OCI-LY1 (cell line): Measurements from ENCODE around the gene RPL19.
"Not testable (repeated sequence)": the region's sequence is repeated elsewhere in the genome, so short reads cannot be mapped to it uniquely, and the experiment has no call there.

Source experiments
- H2AFZ ChIP-seq: fragments of 200-600 bp; sonication (generic), shearing (Covaris generic); 2 replicates; pipeline ENCODE4 v1.6.0; 2014; ENCODE audit warnings: antibody characterized with exemption, mild to moderate bottlenecking, low read length
- H3F3A ChIP-seq: fragments of 200-600 bp; sonication (generic), shearing (Covaris generic); 2 replicates; pipeline ENCODE4 v1.6.0; 2014; ENCODE audit warnings: mild to moderate bottlenecking, antibody characterized with exemption, low read length, moderate library complexity; ENCODE audit not compliant: insufficient read depth
- H3K27ac ChIP-seq: fragments of 200-600 bp; sonication (generic); 2 replicates; pipeline ENCODE4 v1.5.1; 2014; ENCODE audit warnings: low read length, mixed run types, mild to moderate bottlenecking, low read depth; ENCODE audit not compliant: poor library complexity, severe bottlenecking
- H3K27me3 ChIP-seq: fragments of 200-600 bp; sonication (generic); 2 replicates; pipeline ENCODE4 v1.6.0; 2014; ENCODE audit warnings: antibody characterized with exemption, mild to moderate bottlenecking, low read length, moderate library complexity; ENCODE audit not compliant: insufficient read depth
- H3K36me3 ChIP-seq: fragments of 200-600 bp; sonication (generic); 2 replicates; pipeline ENCODE4 v1.6.1; 2014; ENCODE audit warnings: mild to moderate bottlenecking, antibody characterized with exemption, low read length, moderate library complexity, mixed read lengths; ENCODE audit not compliant: insufficient read depth
- H3K4me1 ChIP-seq: fragments of 200-600 bp; sonication (generic); 2 replicates; pipeline ENCODE4 v1.5.1; 2014; ENCODE audit warnings: mild to moderate bottlenecking, low read length, moderate library complexity; ENCODE audit not compliant: insufficient read depth, severe bottlenecking
- H3K4me2 ChIP-seq: fragments of 200-600 bp; sonication (generic), shearing (Covaris generic); 2 replicates; pipeline ENCODE4 v1.6.1; 2014; ENCODE audit warnings: low read length
- H3K4me3 ChIP-seq: fragments of 200-600 bp; sonication (generic); 2 replicates; pipeline ENCODE4 v1.5.1; 2014; ENCODE audit warnings: low read length, low read depth, mild to moderate bottlenecking, mixed read lengths; ENCODE audit not compliant: poor library complexity, severe bottlenecking
- H3K79me2 ChIP-seq: fragments of 200-600 bp; shearing (Covaris generic); 2 replicates; pipeline ENCODE4 v1.6.1; 2016; ENCODE audit warnings: mixed run types, low read length, mixed read lengths; ENCODE audit not compliant: insufficient read depth
- H3K9ac ChIP-seq: fragments of 200-600 bp; sonication (generic), shearing (Covaris generic); 2 replicates; pipeline ENCODE4 v1.6.1; 2014; ENCODE audit warnings: mild to moderate bottlenecking, low read length, mixed read lengths
- H3K9me2 ChIP-seq: fragments of 200-600 bp; sonication (generic), shearing (Covaris generic); 2 replicates; pipeline ENCODE4 v1.6.1; 2014; ENCODE audit warnings: low read depth, mild to moderate bottlenecking, low read length, mixed read lengths
- H3K9me3 ChIP-seq: fragments of 200-600 bp; shearing (Covaris generic); 2 replicates; pipeline ENCODE4 v1.6.1; 2014; ENCODE audit warnings: low read length, mixed read lengths
- H4K20me1 ChIP-seq: fragments of 200-600 bp; sonication (generic), shearing (Covaris generic); 2 replicates; pipeline ENCODE4 v1.6.0; 2016; ENCODE audit warnings: mild to moderate bottlenecking, low read length; ENCODE audit not compliant: insufficient read depth
- CTCF ChIP-seq: fragments of 200-600 bp; sonication (generic), shearing (Covaris generic); IDR thresholded peaks from 2 replicates; pipeline ENCODE4 v1.5.1; 2017; ENCODE audit warnings: mild to moderate bottlenecking, antibody characterized with exemption, low read length, moderate library complexity, mixed read lengths
- EZH2 ChIP-seq: fragments of 200-600 bp; sonication (generic), shearing (Covaris generic); IDR thresholded peaks from 2 replicates; pipeline ENCODE4 v1.8.0; 2017; ENCODE audit warnings: borderline replicate concordance, mixed run types, mild to moderate bottlenecking, antibody characterized with exemption, low read length, moderate library complexity, mixed read lengths

Gene RPL19

DNA sequence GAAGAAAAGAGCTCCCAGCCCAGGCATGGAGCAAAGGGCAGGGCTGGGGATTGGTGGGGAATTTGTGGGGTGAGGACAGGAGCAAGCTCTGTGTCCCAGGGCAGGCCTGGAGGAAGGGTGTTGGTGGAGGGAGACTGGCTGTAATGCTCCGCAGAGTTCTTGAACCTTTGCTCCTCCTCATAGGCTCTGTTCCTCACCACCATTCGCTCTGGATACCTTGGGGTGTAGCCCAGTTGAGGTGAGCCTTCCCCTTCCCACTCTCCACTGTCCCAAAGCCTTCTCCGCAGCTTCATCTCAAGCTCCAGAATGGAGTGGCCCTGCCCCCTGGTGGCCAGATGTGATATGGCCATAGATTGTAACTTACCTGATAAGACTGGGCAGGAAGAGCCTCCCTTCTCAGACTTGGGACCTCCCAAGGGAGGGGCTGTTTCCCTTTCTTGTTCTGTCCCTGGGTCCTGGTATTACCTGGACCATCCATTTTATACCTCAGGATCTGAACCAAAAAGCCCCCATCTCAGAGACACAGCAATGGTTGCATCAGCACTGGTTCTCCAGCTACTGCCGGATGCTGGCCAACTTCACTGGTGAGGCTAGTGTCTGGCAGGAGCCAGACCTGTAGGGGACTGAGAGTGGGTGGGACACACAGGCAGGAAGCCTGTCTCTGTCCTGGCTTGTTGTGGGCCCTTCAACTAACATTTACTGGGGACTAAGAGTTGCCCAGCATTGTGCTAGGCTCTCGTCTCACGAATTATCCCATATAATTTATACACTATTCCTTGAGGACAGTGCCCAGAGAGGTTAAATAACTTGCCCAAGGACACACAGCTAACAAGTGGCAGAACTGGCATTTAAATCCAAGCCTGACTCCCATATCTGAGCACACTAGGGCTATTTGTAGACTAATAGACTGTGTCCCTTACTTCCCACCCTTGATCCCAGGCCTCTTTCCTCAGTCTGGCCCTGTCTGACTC is 44.8 kb downstream of the RPL19 start:
- Histone ChIP-seq H3K4me2 (no peak overlapping the region), H3K79me2 (no peaks in the 10 kb centered on the region), H3K36me3 (no peaks in the 10 kb centered on the region), H3K9me3 (no peaks in the 10 kb centered on the region), H3K9ac (no peak overlapping the region), H3F3A (no peaks in the 10 kb centered on the region), H3K27me3 (no peaks in the 10 kb centered on the region), H3K9me2 (no peaks in the 10 kb centered on the region), H3K27ac (no peak overlapping the region), H2AFZ (no peak overlapping the region), H3K4me3 (no peak overlapping the region), H4K20me1 (no peaks in the 10 kb centered on the region), H3K4me1 (peaks cover 9% of the 10 kb centered on the region)
- no peak for TF ChIP-seq EZH2
- peak; percentile 96 for TF ChIP-seq CTCF

GRCh38 chr17:39246274-39246673 is 46.2 kb downstream of the RPL19 start:
- Histone ChIP-seq H4K20me1 (no peaks in the 10 kb centered on the region), H3K27ac (no peak overlapping the region), H3F3A (no peaks in the 10 kb centered on the region), H3K36me3 (no peaks in the 10 kb centered on the region), H3K4me1 (peaks cover 8% of the 10 kb centered on the region), H3K4me3 (no peak overlapping the region), H3K27me3 (no peaks in the 10 kb centered on the region), H3K79me2 (no peaks in the 10 kb centered on the region), H2AFZ (no peak overlapping the region), H3K9ac (no peak overlapping the region), H3K4me2 (no peak overlapping the region), H3K9me3 (no peaks in the 10 kb centered on the region), H3K9me2 (no peaks in the 10 kb centered on the region)
- TF ChIP-seq CTCF, result no peak
- no peak for TF ChIP-seq EZH2

DNA sequence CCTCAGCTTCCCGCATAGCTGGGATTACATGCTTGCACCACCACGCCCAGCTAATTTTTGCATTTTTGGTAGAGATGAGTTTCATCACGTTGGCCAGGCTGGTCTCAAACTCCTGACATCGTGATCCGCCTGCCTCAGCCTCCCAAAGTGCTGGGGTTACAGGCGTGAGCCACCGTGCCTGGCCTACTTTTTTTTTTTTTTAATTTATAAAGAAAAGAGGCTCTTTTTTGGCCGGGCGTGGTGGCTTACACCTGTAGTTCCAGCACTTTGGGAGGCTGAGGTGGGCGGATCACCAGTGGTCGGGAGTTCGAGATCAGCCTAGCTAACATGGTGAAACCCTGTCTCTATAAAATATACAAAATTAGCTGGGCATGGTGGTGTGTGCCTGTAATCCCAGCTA is 50.0 kb downstream of the RPL19 start:
- H3K36me3 ChIP-seq, H3K9me2 ChIP-seq, H4K20me1 ChIP-seq, H3K27ac ChIP-seq, H2AFZ ChIP-seq, H3K4me2 ChIP-seq, H3F3A ChIP-seq, H3K9ac ChIP-seq, H3K4me1 ChIP-seq, H3K27me3 ChIP-seq, H3K79me2 ChIP-seq, H3K4me3 ChIP-seq, H3K9me3 ChIP-seq: not testable (repeated sequence)

DNA sequence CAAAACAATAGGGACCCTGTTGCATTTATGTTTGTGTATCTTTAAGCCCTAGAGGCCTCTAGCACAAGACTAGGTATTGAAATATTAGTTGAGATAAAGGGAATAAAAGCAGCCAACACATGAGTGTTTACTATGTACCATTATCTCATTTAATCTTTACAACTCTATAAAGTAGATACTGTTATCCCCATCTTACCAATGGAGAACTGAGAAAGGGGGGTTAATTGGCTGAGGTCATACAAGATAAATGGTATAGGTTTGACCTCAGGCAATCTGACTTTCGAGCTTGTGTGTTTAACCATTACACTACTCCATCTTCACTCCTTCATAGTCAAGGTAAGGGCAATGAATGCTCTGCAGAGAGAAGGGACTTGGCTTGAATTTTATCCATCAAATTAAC is 51.9 kb downstream of the RPL19 start:
- Histone ChIP-seq H3K9me3 (no peaks in the 10 kb centered on the region), H3K27ac (no peak overlapping the region), H3K9ac (no peak overlapping the region), H3K9me2 (no peaks in the 10 kb centered on the region), H2AFZ (no peak overlapping the region), H3K79me2 (no peaks in the 10 kb centered on the region), H3K36me3 (no peaks in the 10 kb centered on the region), H4K20me1 (no peaks in the 10 kb centered on the region), H3K27me3 (no peaks in the 10 kb centered on the region), H3K4me3 (no peak overlapping the region), H3K4me2 (no peak overlapping the region), H3F3A (no peaks in the 10 kb centered on the region), H3K4me1 (no peaks in the 10 kb centered on the region)
- no peak for TF ChIP-seq EZH2
- TF ChIP-seq CTCF, result no peak
